Fibroblast of the aortic adventitia (primary cell): ENCODE measurements around the gene TFEB. TPM values are rescaled to one million over a fixed set of nuclear protein-coding genes. Genes with fewer than 3 reads are reported as not detected.

Experiments
- DNase-seq: peaks from one replicate; pipeline ENCODE4 v3.0.0-alpha.2; 2010; ENCODE audit warnings: low read depth
- H3K4me3 ChIP-seq: 2 replicates; pipeline ENCODE4 v1.5.1; 2011; ENCODE audit warnings: low read depth, mild to moderate bottlenecking, control low read depth, low read length, moderate library complexity
- CTCF ChIP-seq: IDR thresholded peaks from 2 replicates; pipeline ENCODE4 v1.5.1; 2011; ENCODE audit warnings: mild to moderate bottlenecking, low read length, control low read depth, inconsistent platforms; ENCODE audit not compliant: insufficient read depth
- total RNA-seq: library from RNA; depleted of rRNA; stranded (reverse); fragments of >200 nt; gene quantifications from 2 replicates; pipeline ENCODE4 v1.2.3, GENCODE V29; 2012; ENCODE audit warnings: low replicate concordance

Gene TFEB
- total RNA-seq, 1 donor = 5.1 TPM

- no peak for DNase-seq
- TF ChIP-seq CTCF = no peak
- H3K4me3 ChIP-seq = no peak overlapping the region
Measured at GRCh38 chr6:41639809-41640371, 95.5 kb downstream of the TFEB start.

- DNase-seq = no peak
- no peak for TF ChIP-seq CTCF
Measured at GRCh38 chr6:41638935-41639808, 96.2 kb downstream of the TFEB start.

GRCh38 chr6:41638002-41638934 is 97.1 kb downstream of the TFEB start, which contains the start of gene MDFI:
TSS of gene MDFI (plus strand) at chr6:41638468. CDS start at chr6:41638750, 282 bp downstream.
- TF ChIP-seq CTCF = no peak
- DNase-seq = no peak
- H3K4me3 ChIP-seq = no peak within 1 kb of the TSS

More at GRCh38 chr6:41638935-41639808, 96.2 kb downstream of the TFEB start:
- no peak overlapping the region for H3K4me3 ChIP-seq

- no peak overlapping the region for H3K4me3 ChIP-seq
- TF ChIP-seq CTCF = no peak
- DNase-seq = no peak
Measured at GRCh38 chr6:41637194-41638001, 98.0 kb downstream of the TFEB start.

- TF ChIP-seq CTCF = no peak
- H3K4me3 ChIP-seq = no peak overlapping the region
- DNase-seq = no peak
Measured at GRCh38 chr6:41636833-41637193, 98.6 kb downstream of the TFEB start.

- H3K4me3 ChIP-seq = no peak overlapping the region
- no peak for TF ChIP-seq CTCF
- no peak for DNase-seq
Measured at GRCh38 chr6:41635365-41635764, 100.0 kb downstream of the TFEB start.
